DMS53 (cell line): ENCODE data around the gene SMTNL2.
"Not testable (repeated sequence)": the region's sequence is repeated elsewhere in the genome, so short reads cannot be mapped to it uniquely, and the experiment has no call there.

Experiments
- DNase-seq: peaks from one replicate; lab custom pipeline; 2025; lab: John Stamatoyannopoulos, UW

Gene SMTNL2

DNA sequence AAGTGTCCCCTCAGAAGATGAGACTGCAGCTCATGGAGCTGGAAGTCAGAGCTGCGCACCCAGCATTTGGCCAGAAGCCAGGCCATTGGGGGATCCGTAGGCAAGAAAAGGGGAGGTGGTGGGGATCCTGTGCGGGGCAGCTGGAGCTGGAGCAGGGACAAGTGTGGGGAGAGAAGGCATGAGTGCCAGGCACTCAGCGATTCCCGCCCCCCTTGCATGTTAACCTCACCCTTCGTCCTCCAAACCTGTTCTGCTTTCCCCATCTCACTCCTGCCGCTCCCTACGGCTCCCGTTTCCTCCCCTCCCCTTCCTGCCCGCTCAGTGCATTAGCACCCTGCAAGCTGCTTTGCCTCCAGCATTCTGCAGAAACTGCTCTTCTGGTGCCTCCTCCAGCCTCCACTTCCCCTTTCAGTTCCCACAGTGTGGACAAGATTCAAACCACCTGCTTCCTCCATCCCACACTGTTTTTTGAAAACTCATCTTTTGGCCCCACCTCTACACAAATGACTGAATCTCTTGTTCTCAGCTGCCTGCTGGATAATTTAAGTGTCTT, 51.6 kb downstream of the SMTNL2 start:
- DNase-seq: peak; percentile 34

DNA sequence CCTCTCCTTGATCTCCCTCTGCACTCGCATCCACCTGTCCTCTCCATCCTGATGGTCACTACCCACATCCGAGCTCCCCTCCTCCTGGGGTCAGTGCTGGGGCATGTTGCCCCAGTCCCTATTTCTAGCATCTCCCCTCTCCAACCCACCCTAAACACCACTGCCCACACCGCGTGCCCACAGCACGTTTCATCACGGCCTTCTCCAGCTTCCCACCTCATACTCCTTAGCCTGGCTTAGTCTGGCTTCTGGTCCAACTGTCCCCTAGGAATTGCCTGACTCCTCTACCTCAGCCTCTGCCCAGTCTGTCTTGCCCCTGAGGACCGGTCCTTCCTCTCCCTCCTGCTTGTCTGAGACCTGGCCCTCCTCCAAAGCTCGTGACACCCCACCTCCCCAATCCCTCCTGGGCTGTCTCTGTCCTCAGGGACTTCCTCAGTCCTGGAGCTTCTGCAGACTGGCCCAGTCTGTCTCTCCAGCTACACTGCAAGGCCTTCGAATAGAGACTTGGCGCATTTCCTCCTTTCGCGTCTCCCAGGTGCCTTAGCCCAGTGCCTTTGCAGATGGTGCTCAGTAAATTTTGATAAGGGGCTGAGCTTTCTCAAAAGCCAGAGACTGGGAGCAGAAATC, 52.3 kb downstream of the SMTNL2 start:
- DNase-seq: no peak

DNA sequence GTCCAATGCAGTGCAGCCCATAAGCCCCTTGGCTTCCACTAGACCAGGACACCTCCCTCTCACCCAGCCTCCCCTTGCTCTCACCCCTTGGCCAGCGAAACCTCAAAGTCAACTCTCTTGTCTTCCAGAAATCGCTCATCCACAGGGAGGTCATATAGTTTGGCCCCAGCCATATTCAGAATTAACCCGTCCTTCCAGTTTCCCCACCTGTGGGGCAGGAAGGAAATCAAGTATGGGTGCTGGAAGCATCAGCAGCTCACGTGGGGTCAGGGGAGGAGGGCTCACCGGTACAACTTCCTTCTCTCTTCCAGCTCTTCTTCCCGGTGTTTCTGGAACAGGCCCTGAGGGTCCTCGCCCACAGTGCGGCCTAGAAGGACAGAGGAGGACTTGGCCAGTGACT, 54.4 kb downstream of the SMTNL2 start:
- peak; percentile 52 for DNase-seq

DNA sequence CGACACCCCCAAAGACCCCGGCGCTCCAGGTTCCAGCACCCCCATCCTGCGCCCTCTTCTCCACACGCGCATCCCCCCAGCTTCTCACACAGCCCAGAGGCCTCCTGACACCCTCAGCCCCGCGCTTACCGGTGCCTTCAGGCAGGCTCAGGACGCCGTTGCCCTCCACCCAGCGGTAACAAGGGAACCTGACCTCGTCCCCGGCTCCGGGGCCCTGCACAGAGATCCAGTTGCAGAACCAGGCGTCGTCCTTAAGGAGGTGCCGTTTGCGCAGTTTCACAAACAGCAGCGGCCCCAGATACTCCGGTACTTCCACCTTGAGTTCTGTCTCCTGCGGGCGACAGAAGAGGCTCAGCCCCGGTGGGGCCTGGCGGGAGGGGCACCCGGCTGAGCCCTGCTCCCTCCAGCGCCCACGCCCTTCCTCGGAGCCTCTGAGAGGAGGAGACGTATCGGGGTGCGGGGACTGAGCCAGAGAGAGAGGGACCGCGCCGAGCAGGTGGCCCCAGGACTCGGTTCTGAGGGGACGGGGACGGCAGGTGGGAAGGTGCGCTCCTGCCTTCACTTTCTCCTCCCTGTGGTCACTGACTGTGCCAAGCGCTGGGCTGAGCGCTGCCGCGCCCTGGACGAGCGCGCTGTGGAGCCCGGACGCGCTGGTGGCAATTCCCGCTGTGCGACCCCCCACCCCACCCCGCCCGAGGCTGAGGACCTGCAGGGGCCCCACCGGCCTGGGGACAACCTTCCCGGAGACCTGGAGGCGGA, 55.2 kb downstream of the SMTNL2 start:
- DNase-seq: peak; percentile 65

DNA sequence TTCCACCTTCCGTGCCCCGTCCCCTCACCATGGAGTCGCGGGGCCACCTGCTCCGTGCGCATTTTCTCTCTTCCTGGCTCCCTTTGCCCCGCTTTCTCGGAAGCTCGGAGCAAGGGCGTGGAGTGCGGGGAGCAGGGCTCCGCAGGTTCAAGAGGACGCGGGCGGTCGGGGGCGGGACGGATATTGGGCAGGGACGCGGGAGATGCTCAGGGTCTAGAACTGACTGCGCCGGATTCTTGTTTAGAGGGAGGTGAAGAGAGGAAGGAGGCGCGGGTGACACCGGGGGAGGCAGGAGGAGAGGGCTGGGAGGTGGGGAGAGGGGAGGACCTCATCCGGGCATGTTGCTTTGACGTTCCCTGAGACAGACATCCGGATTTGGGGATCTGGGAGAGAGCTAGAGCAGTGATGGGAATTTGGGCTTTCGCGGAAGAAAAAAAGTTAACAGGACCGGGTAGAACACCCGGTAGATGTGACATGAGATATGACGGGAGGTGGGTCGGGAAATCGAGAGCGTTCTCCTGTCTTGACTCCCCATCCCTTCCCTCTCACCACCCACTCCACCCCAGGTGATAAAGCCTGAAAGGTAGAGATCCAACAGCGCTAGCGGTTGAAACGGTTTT, 56.4 kb downstream of the SMTNL2 start:
- not testable (repeated sequence) for DNase-seq

DNA sequence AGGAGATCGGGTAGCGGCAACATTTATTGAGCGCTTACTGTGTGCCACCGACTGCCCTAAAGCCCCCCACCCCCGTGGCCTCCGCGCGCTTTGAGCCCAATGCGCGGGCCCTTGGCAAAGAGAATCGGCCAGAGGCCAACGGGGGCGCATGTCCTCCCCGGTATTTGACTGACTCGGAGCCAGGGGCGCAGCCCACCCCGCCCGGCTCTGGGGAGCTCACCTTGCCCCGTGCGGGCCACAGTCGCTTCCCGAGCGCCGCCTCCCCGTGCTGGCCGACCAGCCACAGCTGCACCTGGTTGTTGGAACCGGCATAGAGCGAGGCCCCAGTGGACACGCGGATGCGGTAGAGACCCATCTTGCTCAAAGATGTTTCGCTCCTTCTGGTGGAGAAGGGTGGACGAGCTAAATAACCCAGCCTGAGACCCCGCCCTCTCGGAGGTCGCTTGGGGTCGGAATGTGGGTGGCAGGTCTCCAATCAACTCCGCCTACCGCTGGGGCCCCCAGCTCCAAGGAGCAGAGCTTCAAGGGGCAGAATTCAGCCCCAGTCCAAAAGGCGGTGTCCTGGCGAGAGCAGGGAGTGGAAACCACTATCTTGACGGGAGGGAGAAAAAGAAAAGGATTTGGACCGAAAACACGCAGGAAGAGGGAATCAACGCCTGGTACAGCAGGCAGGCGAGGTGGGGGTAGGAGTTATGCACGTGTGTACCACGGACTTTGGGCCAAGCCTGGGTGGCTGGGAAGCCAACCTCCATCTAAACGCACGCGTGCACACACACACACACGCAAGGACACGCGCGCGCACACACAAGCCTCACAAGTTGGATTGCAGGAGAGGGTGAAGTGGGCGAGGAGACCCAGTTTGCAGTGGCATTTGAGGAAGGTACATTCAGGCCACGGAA, 57.2 kb downstream of the SMTNL2 start, which contains the start of gene ALOX15:
Gene ALOX15 (minus strand): TSS at position 382 of the 899 bp plus-strand sequence. CDS start 27 bp downstream, at position 355.
- peak; percentile 27 for DNase-seq

DNA sequence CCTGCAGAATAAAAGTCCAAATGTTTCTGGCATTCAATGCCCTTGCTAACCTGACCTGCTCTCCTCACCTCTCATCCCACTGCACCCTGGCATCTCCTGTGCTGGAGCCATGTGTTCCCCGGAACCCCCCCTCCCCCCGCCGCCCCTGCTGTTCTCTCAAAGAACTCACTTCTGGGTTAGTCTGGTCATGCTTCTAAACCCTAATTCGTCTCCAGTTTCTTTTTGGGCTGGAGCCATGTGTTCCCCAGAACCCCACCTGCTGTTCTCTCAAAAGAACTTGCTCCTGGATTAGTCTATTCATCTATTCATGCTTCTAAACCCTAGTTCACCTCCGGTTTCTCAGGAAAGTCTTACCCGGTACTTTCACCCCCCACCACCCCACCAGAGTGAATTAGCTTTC, 58.0 kb downstream of the SMTNL2 start:
- DNase-seq: no peak

DNA sequence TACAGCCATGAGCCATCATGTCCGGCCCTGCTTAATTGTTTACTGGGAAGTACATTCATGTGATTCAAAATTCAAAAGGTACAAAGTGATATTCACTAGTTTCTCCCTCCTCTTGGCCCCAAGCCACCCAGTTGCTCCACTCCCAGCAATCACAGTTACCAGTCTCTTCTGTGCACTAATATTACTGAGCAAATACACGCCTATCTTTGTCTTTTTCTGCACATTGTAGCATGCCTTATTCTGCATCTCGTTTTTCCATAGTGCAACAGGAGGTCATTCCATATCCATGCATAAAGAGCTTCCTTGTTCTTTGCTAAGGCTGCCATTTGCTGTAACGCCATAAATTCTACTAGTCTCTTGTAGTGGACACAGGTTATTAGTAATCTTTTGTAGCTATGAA, 59.3 kb downstream of the SMTNL2 start:
- no peak for DNase-seq

DNA sequence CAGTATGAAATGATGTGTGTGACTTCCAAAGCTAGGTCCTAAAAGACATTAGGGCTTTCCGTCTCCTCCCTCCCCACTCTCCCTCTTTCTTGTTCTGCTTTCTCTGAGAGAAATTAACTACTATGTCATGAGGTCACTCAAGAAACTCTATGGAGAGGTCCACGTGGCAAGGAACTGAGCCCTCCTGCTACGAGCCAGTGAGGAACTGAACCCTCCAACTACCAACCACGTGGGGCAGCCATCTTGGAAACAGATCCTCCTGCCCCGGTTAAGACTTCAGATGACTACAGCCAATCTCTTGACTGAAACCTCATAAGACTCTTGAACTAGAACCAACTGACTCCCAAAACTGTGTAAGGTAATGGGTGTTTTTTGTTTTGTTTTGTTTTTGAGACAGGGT, 61.3 kb downstream of the SMTNL2 start:
- no peak for DNase-seq

DNA sequence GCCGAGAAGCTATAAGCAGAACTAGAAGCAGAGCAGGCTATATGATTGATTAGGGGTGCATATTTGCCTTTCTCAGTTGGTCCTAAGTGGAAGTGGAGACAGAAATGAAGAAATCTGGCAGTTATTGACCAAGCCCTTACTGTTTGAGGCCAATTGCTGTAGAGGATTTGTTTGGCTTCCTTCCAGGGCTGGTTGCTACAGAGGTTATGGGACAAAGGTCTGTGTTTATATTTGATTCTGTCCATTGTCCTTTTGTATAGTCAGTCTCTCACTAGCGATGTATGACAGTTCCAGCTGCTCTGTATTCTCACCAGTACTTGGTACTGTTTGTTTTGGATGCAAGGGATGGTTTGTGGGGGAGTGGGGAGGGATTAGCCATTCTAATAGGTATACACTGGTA, 64.4 kb downstream of the SMTNL2 start:
- DNase-seq: peak; percentile 96

DNA sequence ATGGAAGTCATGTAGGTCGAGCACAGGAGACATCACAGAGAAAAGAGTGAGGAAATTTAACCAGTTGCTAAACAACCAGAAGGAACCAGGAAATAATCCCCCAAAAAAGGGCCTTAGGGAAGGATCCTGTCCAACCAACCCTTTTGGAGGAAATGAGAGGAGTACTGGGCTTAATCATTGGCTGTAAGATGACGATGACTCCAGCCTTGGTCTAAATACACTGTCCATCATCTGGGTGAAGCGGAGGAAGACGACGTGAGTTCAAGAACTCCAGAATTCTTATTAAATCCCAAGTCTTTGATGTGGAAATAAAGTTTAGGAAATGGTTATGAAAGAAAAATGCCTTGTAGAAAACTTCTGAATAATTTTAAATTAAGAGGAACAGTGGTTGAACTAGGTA, 68.7 kb downstream of the SMTNL2 start:
- no peak for DNase-seq

DNA sequence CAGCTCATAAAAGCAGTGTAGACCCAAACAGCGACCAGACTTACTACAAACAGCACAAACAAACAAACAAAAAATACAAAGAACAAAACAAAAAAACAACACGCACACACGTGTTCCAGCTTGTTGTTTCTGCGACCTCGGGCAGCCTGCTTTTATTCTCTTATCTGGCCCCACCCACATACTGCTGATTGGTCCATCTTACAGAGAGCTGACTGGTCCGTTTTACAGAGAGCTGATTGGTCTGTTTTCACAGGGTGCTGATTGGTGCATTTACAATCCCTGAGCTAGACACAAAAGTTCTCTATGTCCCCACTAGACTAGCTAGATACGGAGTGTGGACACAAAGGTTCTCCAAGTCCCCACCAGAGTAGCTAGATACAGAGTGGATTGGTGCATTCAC, 71.6 kb downstream of the SMTNL2 start:
- not testable (repeated sequence) for DNase-seq

DNA sequence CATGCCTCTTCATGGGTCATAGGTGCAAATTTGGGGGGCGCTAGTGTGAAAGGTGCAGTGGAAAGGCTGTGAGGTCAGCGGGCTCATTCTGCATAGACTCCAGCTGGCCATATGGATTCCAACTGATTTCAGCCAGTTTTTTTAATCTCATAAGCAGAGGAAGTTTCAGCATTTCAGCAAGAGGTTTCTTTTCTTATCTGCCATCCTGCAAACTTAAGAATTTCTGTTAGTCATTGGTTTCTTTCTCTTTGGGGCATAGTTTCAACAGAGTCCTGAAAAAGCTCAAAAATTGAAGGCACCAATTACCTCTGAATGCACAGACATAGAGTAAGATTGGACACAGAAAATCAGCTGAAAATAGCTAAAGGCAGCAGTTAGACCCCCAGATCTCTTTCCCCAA, 73.3 kb downstream of the SMTNL2 start:
- DNase-seq: no peak
